BLaER1 (cell line): Measurements from ENCODE around the gene SAPCD2.

Experiments used
- H3K27ac ChIP-seq: shearing (Covaris generic); formaldehyde crosslinking; 2 replicates; pipeline ENCODE4 v1.8.1; 2022
- H3K27me3 ChIP-seq: shearing (Covaris generic); formaldehyde crosslinking; 2 replicates; pipeline ENCODE4 v1.8.1; 2022
- H3K36me3 ChIP-seq: shearing (Covaris generic); formaldehyde crosslinking; 2 replicates; pipeline ENCODE4 v1.8.1; 2022
- H3K4me1 ChIP-seq: shearing (Covaris generic); formaldehyde crosslinking; 2 replicates; pipeline ENCODE4 v1.8.1; 2022
- H3K4me2 ChIP-seq: shearing (Covaris generic); formaldehyde crosslinking; 2 replicates; pipeline ENCODE4 v1.8.1; 2022
- H3K4me3 ChIP-seq: shearing (Covaris generic); formaldehyde crosslinking; 2 replicates; pipeline ENCODE4 v1.8.1; 2022
- H3K9ac ChIP-seq: shearing (Covaris generic); formaldehyde crosslinking; 2 replicates; pipeline ENCODE4 v1.8.1; 2022
- H3K9me3 ChIP-seq: shearing (Covaris generic); formaldehyde crosslinking; 2 replicates; pipeline ENCODE4 v1.8.1; 2022
- H4K20me1 ChIP-seq: shearing (Covaris generic); formaldehyde crosslinking; 2 replicates; pipeline ENCODE4 v1.8.1; 2022
- Cebpa-rat ChIP-seq: shearing (Covaris generic); IDR thresholded peaks from 2 replicates; pipeline ENCODE4 v1.8.1; 2022

SAPCD2 gene

DNA sequence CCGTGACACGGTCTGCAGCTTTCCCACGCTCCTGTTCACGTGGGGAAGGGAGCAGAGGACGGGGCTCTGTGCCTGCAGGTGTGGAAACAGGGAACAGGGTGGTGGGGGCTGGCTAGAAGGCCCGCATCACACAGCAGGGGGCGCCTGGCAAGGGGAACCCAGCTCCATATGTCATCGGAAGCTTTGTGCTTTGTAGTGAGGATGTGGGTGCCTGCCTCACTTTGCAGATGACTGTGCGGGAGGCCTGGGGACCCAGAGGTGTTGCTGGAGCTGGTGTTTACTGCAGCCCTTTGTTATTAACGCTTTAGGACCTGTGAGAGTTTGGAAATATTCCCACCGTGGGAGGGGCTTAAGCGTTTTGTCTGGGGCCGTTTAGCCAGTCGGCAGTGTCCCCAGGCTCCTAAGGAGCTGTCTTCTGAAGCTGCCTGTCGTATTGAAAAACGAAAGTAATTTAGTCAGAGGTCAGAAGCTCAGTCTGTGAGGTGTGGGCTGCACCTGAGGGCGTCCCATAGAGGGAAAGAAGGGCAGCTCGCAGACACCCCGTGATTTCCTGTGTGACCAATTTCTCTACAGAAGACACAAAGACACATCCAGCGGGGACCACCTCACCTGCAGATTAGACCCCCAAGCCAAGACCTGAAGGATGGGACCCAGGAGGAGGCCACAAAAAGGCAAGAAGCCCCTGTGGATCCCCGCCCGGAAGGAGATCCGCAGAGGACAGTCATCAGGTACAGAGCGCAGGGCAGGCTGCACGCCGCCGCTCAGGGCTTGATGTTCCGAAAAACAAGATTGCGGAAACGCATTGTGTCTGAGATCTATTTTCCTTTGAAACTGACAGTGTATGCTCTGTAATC, 25.5 kb upstream of the SAPCD2 start:
- Histone ChIP-seq H3K36me3 (peaks cover 74% of the 10 kb centered on the region), H3K27ac (peak overlapping the region; percentile 58), H3K9ac (peak overlapping the region; percentile 52; the same call in 1 of the 2 replicates), H3K9me3 (peaks cover 3% of the 10 kb centered on the region), H3K4me1 (peaks cover 29% of the 10 kb centered on the region), H4K20me1 (0 out of 2 replicates have a peak, but pooled peaks cover 5% of the 10 kb centered on the region), H3K27me3 (no peaks in the 10 kb centered on the region), H3K4me2 (peak overlapping the region; percentile 80), H3K4me3 (peak overlapping the region; percentile 37; the same call in 1 of the 2 replicates)
- no peak for TF ChIP-seq Cebpa-rat

DNA sequence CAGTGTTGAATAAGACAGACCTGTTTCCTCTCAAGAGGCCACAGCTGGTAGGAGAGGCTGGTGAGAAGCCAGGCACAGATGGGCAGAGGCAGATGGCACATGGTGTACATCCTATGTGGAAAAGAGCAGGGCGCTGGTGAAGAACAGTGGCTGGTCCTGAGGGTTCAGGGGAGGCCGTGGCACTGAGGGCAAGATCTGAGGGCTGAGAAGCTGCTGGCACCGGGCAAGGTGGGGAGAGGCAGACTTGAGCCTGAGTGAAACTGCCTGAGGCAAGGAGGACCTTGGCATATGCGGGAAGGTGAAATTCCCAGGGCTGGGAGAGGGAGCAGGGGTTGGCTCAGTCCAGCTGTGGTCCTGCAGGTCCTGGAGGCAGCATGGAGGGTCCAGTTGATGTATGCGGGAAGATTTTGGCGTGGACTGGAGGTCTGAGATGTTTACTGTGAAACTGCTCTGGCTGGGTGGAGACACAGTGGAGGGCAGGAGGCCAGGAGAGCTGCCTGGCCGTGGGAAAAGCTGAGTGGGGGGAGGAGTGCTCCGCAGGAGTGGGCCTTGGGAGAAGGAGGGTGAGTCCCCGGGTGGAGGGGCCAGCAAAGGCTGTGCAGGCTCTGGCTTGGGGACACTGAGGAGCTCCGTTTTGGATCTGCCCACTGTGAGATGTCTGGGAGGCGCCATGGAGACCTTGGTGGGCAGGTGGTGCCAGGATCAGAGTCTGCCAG, 19.0 kb upstream of the SAPCD2 start:
- H3K27ac ChIP-seq: peak overlapping the region; percentile 73
- H4K20me1 ChIP-seq: peaks cover 3% of the 10 kb centered on the region; the same call in 1 of the 2 replicates
- peaks cover 33% of the 10 kb centered on the region for H3K36me3 ChIP-seq
- H3K9ac ChIP-seq: peak overlapping the region; percentile 65
- H3K9me3 ChIP-seq: no peaks in the 10 kb centered on the region
- H3K27me3 ChIP-seq: no peaks in the 10 kb centered on the region
- H3K4me1 ChIP-seq: peaks cover 60% of the 10 kb centered on the region
- H3K4me3 ChIP-seq: no peak overlapping the region
- no peak for TF ChIP-seq Cebpa-rat
- peak overlapping the region; percentile 98 for H3K4me2 ChIP-seq

DNA sequence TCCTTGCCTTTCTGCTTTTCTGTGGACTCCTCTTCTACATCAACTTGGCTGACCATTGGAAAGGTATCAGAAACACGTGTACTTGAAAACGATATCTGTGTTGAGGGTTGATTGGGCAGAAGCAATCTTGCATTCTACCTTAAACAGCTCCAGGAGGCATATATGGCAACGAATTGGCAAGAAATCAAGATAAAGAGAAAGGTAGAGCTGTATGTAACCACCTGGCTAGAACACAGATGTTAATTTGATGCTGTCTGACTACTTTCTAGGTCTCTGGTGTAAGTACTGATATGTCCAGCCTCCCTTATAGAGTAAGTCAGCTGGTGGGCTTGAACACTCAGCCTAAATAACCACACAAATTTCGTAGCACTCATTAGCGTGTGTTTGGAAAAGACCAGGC, 17.8 kb upstream of the SAPCD2 start:
- no peak overlapping the region for H3K27ac ChIP-seq
- H3K4me3 ChIP-seq: no peak overlapping the region; the same call in 1 of the 2 replicates
- H3K9ac ChIP-seq: peak overlapping the region; percentile 83; the same call in 1 of the 2 replicates
- peaks cover 72% of the 10 kb centered on the region for H3K4me1 ChIP-seq
- H3K4me2 ChIP-seq: peak overlapping the region; percentile 98
- TF ChIP-seq Cebpa-rat: no peak
- H3K36me3 ChIP-seq: peaks cover 29% of the 10 kb centered on the region
- H3K27me3 ChIP-seq: no peaks in the 10 kb centered on the region
- H3K9me3 ChIP-seq: no peaks in the 10 kb centered on the region
- H4K20me1 ChIP-seq: peaks cover 15% of the 10 kb centered on the region

DNA sequence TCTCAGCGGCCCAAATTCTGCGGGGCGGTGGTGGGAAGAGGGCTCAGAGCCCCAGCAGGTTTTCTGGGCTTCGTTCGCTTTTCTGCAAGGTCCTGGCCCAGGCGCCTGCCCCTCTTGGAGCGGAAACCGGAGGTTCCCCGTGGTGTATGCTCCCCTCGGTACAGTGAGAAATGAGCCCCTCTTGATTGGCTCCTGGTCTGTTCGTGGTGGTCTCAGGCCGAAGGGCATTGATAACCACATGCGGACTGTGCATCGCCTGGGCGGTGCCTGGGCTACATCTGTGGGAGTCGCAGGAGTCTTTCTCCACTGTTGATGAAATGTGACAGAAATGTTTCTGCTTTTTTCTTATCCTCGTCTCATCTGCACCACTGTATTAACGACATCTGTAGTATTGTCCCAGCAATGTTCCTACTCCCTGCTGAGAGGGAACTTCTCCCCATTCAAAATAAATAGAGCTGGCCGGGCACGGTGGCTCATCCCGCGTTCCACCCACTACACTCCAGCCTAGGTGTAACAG, 17.1 kb upstream of the SAPCD2 start:
- peaks cover 22% of the 10 kb centered on the region for H4K20me1 ChIP-seq
- H3K27ac ChIP-seq: peak overlapping the region; percentile 86
- peaks cover 79% of the 10 kb centered on the region for H3K4me1 ChIP-seq

DNA sequence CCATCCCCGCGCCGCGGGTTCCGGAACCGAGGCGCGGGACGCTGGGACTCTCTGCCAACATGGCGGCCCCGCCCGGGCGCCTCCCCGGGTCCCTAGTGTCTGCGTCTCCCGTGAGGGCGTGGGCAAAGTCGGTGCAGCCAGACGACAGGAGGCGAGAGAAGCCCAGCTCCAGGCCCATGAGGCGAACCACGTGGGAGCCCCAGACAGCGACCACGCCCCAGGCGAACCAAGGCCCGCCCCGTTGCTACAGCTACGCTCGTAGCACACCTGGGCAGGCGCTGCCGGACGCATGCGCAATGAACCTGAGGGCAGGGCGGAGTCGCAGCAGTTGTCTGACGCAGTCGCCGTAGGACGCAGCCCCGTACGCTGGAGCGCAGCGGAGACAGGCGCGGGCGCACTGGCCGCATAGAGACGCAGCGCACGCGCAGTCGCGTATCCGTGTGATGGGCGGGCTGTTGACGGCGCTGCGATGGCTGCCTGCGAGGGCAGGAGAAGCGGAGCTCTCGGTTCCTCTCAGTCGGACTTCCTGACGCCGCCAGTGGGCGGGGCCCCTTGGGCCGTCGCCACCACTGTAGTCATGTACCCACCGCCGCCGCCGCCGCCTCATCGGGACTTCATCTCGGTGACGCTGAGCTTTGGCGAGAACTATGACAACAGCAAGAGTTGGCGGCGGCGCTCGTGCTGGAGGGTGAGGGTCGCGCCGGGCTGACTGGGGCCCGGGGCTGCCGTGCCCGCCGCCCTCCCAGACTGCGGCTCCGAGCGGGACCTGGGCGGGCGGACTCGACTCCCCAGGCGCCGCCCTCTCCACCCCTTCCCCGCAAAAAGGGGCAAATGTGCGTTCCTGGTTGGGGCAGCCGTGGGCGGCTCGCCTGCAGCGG, 16.4 kb upstream of the SAPCD2 start, which contains the start of gene MAN1B1:
Gene MAN1B1 (plus strand): TSS at position 455 of the 878 bp plus-strand sequence. CDS start 15 bp downstream, at position 470.
- TF ChIP-seq Cebpa-rat: no peak
- Histone ChIP-seq H4K20me1 (peaks cover 29% of the 10 kb centered on the region), H3K4me1 (peaks cover 86% of the 10 kb centered on the region), H3K4me2 (peak within 1 kb of the TSS; percentile 99), H3K9me3 (no peaks in the 10 kb centered on the region), H3K4me3 (peak within 1 kb of the TSS; percentile 85), H3K27ac (peak within 1 kb of the TSS; percentile 89), H3K36me3 (peaks cover 23% of the 10 kb centered on the region), H3K9ac (peak within 1 kb of the TSS; percentile 84), H3K27me3 (no peaks in the 10 kb centered on the region)

More for the DNA sequence above, 17.1 kb upstream of the SAPCD2 start:
- no peak for TF ChIP-seq Cebpa-rat
- peak overlapping the region; percentile 98 for H3K4me2 ChIP-seq
- peak overlapping the region; percentile 83 for H3K9ac ChIP-seq
- peaks cover 23% of the 10 kb centered on the region for H3K36me3 ChIP-seq
- H3K4me3 ChIP-seq: peak overlapping the region; percentile 85
- H3K27me3 ChIP-seq: no peaks in the 10 kb centered on the region
- no peaks in the 10 kb centered on the region for H3K9me3 ChIP-seq

DNA sequence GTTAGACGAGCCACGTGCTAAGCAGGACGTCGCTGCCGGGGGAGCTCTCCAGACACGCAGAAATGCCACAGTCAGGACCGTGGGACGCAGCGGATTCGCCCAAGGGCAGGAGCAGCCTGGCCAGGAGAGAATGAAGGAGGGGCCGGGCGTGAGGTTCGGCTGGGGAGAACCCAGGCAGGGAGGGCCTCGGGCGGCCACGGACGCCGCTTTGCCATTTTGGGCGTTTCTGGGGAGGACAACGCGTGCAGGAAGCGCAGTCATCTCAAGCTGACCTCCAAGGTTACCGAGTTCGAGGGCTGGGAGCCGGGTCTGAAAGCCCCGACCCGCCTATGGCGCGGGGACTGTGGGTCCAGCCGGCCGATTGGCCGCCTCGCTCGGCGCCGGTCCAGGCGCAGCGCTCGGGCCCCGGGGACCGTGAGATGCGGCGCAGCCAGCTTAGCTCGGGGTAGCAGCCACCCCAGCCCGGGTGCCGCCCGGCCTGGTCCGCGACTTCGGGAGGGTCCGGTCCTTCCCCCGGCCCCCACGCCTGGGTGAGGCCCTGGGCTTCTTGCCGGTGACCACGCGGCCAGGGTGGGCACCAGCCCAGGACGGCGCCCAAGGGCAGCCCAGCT, 15.7 kb upstream of the SAPCD2 start:
- peak overlapping the region; percentile 89 for H3K27ac ChIP-seq
- H3K9ac ChIP-seq: peak overlapping the region; percentile 84

DNA sequence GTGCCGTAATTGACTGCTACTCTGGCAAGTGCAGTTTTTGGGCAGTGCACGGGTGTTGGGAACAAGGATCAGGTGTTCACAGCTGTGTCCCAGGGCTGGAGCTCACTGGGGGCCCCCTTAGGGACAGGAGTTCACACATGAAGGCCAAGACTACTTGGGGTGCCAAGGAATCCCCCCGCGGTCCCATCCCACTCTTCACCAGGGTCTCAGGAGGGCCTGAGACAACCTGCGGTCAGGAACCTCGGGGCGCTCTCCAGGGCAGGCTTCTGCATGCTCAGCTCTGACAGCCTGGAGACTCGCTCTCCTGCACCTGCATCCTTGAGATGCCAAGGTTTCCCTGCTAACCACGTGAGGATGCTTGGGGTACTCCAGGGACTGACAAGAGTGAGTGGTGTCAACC, 14.2 kb upstream of the SAPCD2 start:
- Histone ChIP-seq H3K4me1 (peaks cover 90% of the 10 kb centered on the region), H3K27me3 (no peaks in the 10 kb centered on the region), H3K27ac (no peak overlapping the region), H3K4me3 (peak overlapping the region; percentile 17; the same call in 1 of the 2 replicates), H4K20me1 (peaks cover 51% of the 10 kb centered on the region), H3K36me3 (peaks cover 27% of the 10 kb centered on the region), H3K4me2 (peak overlapping the region; percentile 99), H3K9me3 (no peaks in the 10 kb centered on the region), H3K9ac (0 out of 2 replicates have a peak overlapping the region, but pooled peaks have one; percentile 45)
- no peak for TF ChIP-seq Cebpa-rat

More for the DNA sequence above, 15.7 kb upstream of the SAPCD2 start:
- no peaks in the 10 kb centered on the region for H3K27me3 ChIP-seq
- peaks cover 26% of the 10 kb centered on the region for H3K36me3 ChIP-seq
- peak overlapping the region; percentile 85 for H3K4me3 ChIP-seq
- peaks cover 36% of the 10 kb centered on the region for H4K20me1 ChIP-seq
- H3K4me1 ChIP-seq: peaks cover 89% of the 10 kb centered on the region
- H3K4me2 ChIP-seq: peak overlapping the region; percentile 99
- H3K9me3 ChIP-seq: no peaks in the 10 kb centered on the region
- no peak for TF ChIP-seq Cebpa-rat

DNA sequence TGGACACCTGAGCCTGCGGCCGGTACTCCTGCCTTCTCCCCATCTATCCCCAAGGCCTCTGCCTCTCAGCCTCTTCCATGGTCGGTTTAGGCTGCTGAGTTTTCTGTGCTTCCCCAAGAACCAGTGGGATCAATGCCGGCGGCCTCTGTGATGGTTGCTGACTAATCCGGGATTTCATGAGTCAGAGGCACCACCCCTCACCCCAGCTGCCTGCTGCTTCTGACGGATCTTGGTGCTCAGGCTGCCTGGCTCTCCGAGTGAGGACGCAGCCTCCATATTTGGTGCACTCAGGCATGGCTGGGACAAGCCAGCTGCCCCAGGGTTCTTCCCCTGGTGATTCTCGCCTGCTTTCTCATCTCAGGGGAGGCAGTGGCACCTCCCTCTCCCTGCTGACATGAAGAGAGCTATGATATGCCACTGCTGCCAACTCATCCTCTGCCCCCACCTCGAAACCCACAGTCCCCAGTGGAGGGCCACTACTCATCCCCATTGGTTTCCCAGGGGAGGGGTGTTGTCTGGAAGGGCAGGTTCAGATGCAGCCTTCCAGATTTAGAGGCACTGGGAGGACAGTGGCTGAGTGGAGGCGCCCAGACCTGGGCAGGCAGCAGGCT, 13.1 kb upstream of the SAPCD2 start:
- H4K20me1 ChIP-seq: peaks cover 62% of the 10 kb centered on the region
- H3K36me3 ChIP-seq: peaks cover 35% of the 10 kb centered on the region
- H3K9me3 ChIP-seq: no peaks in the 10 kb centered on the region
- H3K27ac ChIP-seq: peak overlapping the region; percentile 63
- peak overlapping the region; percentile 45; the same call in 1 of the 2 replicates for H3K9ac ChIP-seq
- peaks cover 90% of the 10 kb centered on the region for H3K4me1 ChIP-seq
- no peaks in the 10 kb centered on the region for H3K27me3 ChIP-seq
- peak overlapping the region; percentile 99 for H3K4me2 ChIP-seq
- H3K4me3 ChIP-seq: peak overlapping the region; percentile 45
- TF ChIP-seq Cebpa-rat: no peak
